ENCODE results near the gene REC8. TPM values are rescaled to one million over a fixed set of nuclear protein-coding genes. Genes with fewer than 3 reads are reported as not detected.

The REC8 gene
- total RNA-seq, 1 experiment from 2014 or later, result 2.5 TPM

Other genes starting within 250 kb of the REC8 start
- 18.3 and 18.6 TPM in 2 replicates for gene DHRS4, start 218.3 kb upstream of the REC8 start, total RNA-seq (2014; rRNA removed; shearing (Covaris generic))
- 11.1 and 11.7 TPM in 2 replicates for gene DHRS4L2, start 183.2 kb upstream of the REC8 start, total RNA-seq (2014; rRNA removed; shearing (Covaris generic))
- gene CARMIL3, start 120.1 kb upstream of the REC8 start, total RNA-seq (2014; rRNA removed; shearing (Covaris generic)), result 0.20 and 0.40 TPM in 2 replicates
- not detected in 2 replicates for gene CPNE6, start 100.5 kb upstream of the REC8 start, total RNA-seq (2014; rRNA removed; shearing (Covaris generic))
- gene PCK2, start 77.8 kb upstream of the REC8 start, total RNA-seq (2014; rRNA removed; shearing (Covaris generic)), result 14.9 and 16.2 TPM in 2 replicates
- 75.2 and 82.0 TPM in 2 replicates for gene DCAF11, start 57.3 kb upstream of the REC8 start, total RNA-seq (2014; rRNA removed; shearing (Covaris generic))
- 3.5 and 4.4 TPM in 2 replicates for gene NRL, start 57.1 kb upstream of the REC8 start, total RNA-seq (2014; rRNA removed; shearing (Covaris generic))
- 137 and 161 TPM in 2 replicates for gene FITM1, start 41.4 kb upstream of the REC8 start, total RNA-seq (2014; rRNA removed; shearing (Covaris generic))
- 118 and 120 TPM in 2 replicates for gene PSME1, start 35.9 kb upstream of the REC8 start, total RNA-seq (2014; rRNA removed; shearing (Covaris generic))
- gene EMC9, start 30.5 kb upstream of the REC8 start, total RNA-seq (2014; rRNA removed; shearing (Covaris generic)), result 45.6 and 52.7 TPM in 2 replicates
- gene PSME2, start 25.5 kb upstream of the REC8 start, total RNA-seq (2014; rRNA removed; shearing (Covaris generic)), result 237 and 253 TPM in 2 replicates
- gene RNF31, start 24.6 kb upstream of the REC8 start, total RNA-seq (2014; rRNA removed; shearing (Covaris generic)), result 43.0 and 58.8 TPM in 2 replicates
- 11.1 and 15.9 TPM in 2 replicates for gene IRF9, start 10.8 kb upstream of the REC8 start, total RNA-seq (2014; rRNA removed; shearing (Covaris generic))
- gene IPO4, start 16.7 kb downstream of the REC8 start, total RNA-seq (2014; rRNA removed; shearing (Covaris generic)), result 56.0 and 60.0 TPM in 2 replicates
- gene TM9SF1, start 23.4 kb downstream of the REC8 start, total RNA-seq (2014; rRNA removed; shearing (Covaris generic)), result 32.6 and 35.7 TPM in 2 replicates
- 0.13 and 0.18 TPM in 2 replicates for gene TSSK4, start 33.6 kb downstream of the REC8 start, total RNA-seq (2014; rRNA removed; shearing (Covaris generic))
- gene CHMP4A, start 41.4 kb downstream of the REC8 start, total RNA-seq (2014; rRNA removed; shearing (Covaris generic)), result 21.5 and 29.1 TPM in 2 replicates
- gene MDP1, start 44.0 kb downstream of the REC8 start, total RNA-seq (2014; rRNA removed; shearing (Covaris generic)), result 16.9 and 27.7 TPM in 2 replicates
- 296 and 300 TPM in 2 replicates for gene NEDD8, start 60.3 kb downstream of the REC8 start, total RNA-seq (2014; rRNA removed; shearing (Covaris generic))
- 45.8 and 54.1 TPM in 2 replicates for gene GMPR2, start 60.8 kb downstream of the REC8 start, total RNA-seq (2014; rRNA removed; shearing (Covaris generic))
- 22.8 and 24.5 TPM in 2 replicates for gene TINF2, start 70.5 kb downstream of the REC8 start, total RNA-seq (2014; rRNA removed; shearing (Covaris generic))
- gene TGM1, start 91.1 kb downstream of the REC8 start, total RNA-seq (2014; rRNA removed; shearing (Covaris generic)), result 0.05 and 0.20 TPM in 2 replicates
- gene RABGGTA, start 99.5 kb downstream of the REC8 start, total RNA-seq (2014; rRNA removed; shearing (Covaris generic)), result 10.5 and 11.6 TPM in 2 replicates
- gene DHRS1, start 127.7 kb downstream of the REC8 start, total RNA-seq (2014; rRNA removed; shearing (Covaris generic)), result 9.5 and 9.6 TPM in 2 replicates
- gene NOP9, start 127.8 kb downstream of the REC8 start, total RNA-seq (2014; rRNA removed; shearing (Covaris generic)), result 30.1 and 33.0 TPM in 2 replicates
- 0.08 and 0.20 TPM in 2 replicates for gene CIDEB, start 135.9 kb downstream of the REC8 start, total RNA-seq (2014; rRNA removed; shearing (Covaris generic))
- gene LTB4R2, start 138.1 kb downstream of the REC8 start, total RNA-seq (2014; rRNA removed; shearing (Covaris generic)), result 4.4 and 5.3 TPM in 2 replicates
- 2.0 and 3.8 TPM in 2 replicates for gene LTB4R, start 139.4 kb downstream of the REC8 start, total RNA-seq (2014; rRNA removed; shearing (Covaris generic))
- 0.03 TPM in 1 of 2 replicates, not detected in the other for gene ADCY4, start 163.0 kb downstream of the REC8 start, total RNA-seq (2014; rRNA removed; shearing (Covaris generic))
- gene RIPK3, start 167.9 kb downstream of the REC8 start, total RNA-seq (2014; rRNA removed; shearing (Covaris generic)), result not detected in 2 replicates
- gene NFATC4, start 196.1 kb downstream of the REC8 start, total RNA-seq (2014; rRNA removed; shearing (Covaris generic)), result 33.3 and 39.3 TPM in 2 replicates
- gene NYNRIN, start 226.9 kb downstream of the REC8 start, total RNA-seq (2014; rRNA removed; shearing (Covaris generic)), result 11.9 and 12.1 TPM in 2 replicates